ENCODE data around the gene PKD1L1.

GRCh38 chr7:47957156-47957555 is 8.9 kb upstream of the PKD1L1 start:
- TF ChIP-seq POLR2A (IDR thresholded peaks at IDR 0.05) (no peak), CTCF (IDR thresholded peaks at IDR 0.05) (no peak), POLR2AphosphoS5 (IDR thresholded peaks at IDR 0.05) (no peak)

All from transverse colon (tissue), 4 donors.